Neural cell (in vitro differentiated cells): Measurements from ENCODE around the gene HS3ST1. TPM values are rescaled to one million over a fixed set of nuclear protein-coding genes. Genes with fewer than 3 reads are reported as not detected.

Source experiments
- H2AFZ ChIP-seq: fragments of 200-600, 300-800 bp; sonication (generic), shearing (Covaris generic); 2 replicates; pipeline ENCODE4 v1.6.0; 2014; ENCODE audit warnings: low read depth, mild to moderate bottlenecking, antibody characterized with exemption, low read length, moderate library complexity
- H3F3A ChIP-seq: fragments of 200-600 bp; shearing (Covaris generic); 2 replicates; pipeline ENCODE4 v1.6.1; 2016; ENCODE audit warnings: mild to moderate bottlenecking, moderate library complexity, mixed read lengths, antibody characterized with exemption, low read length; ENCODE audit not compliant: insufficient read depth, poor library complexity, severe bottlenecking
- H3K27ac ChIP-seq: fragments of 200-600, 300-800 bp; sonication (generic), shearing (Covaris generic); 2 replicates; pipeline ENCODE4 v1.5.1; 2014; ENCODE audit warnings: mild to moderate bottlenecking, low read length, moderate library complexity
- H3K27me3 ChIP-seq: fragments of 300-800, 200-600 bp; sonication (generic), shearing (Covaris generic); 2 replicates; pipeline ENCODE4 v1.6.0; 2014; ENCODE audit warnings: mild to moderate bottlenecking, low read depth, low read length, moderate library complexity; ENCODE audit not compliant: insufficient read depth
- H3K36me3 ChIP-seq: fragments of 300-800, 200-600 bp; sonication (generic), shearing (Covaris generic); 2 replicates; pipeline ENCODE4 v1.5.1; 2014; ENCODE audit warnings: mild to moderate bottlenecking, antibody characterized with exemption, low read length, moderate library complexity; ENCODE audit not compliant: insufficient read depth
- H3K4me2 ChIP-seq: fragments of 300-800, 200-600 bp; sonication (generic), shearing (Covaris generic); 2 replicates; pipeline ENCODE4 v1.6.0; 2014; ENCODE audit warnings: mild to moderate bottlenecking, low read length
- H3K4me3 ChIP-seq: fragments of 300-800, 200-600 bp; sonication (generic), shearing (Covaris generic); 2 replicates; pipeline ENCODE4 v1.5.1; 2014; ENCODE audit warnings: mild to moderate bottlenecking, low read length, moderate library complexity
- H3K79me2 ChIP-seq: fragments of 200-600 bp; shearing (Covaris generic); replicated peaks from 2 replicates; pipeline ENCODE4 v1.6.0; 2014; ENCODE audit warnings: mild to moderate bottlenecking, low read length, moderate library complexity; ENCODE audit not compliant: insufficient read depth
- H3K9ac ChIP-seq: fragments of 300-800, 200-600 bp; sonication (generic), shearing (Covaris generic); 2 replicates; pipeline ENCODE4 v1.6.1; 2016; ENCODE audit warnings: mild to moderate bottlenecking, low read length, mixed read lengths
- H3K9me2 ChIP-seq: fragments of 200-600 bp; shearing (Covaris generic); 2 replicates; pipeline ENCODE4 v1.6.1; 2016; ENCODE audit warnings: mild to moderate bottlenecking, low read length, mixed read lengths; ENCODE audit not compliant: insufficient read depth
- H3K9me3 ChIP-seq: fragments of 200-600, 300-800 bp; sonication (generic), shearing (Covaris generic); 2 replicates; pipeline ENCODE4 v1.6.1; 2016; ENCODE audit warnings: mild to moderate bottlenecking, mixed run types, low read length, moderate library complexity, mixed read lengths
- H4K20me1 ChIP-seq: fragments of 200-600 bp; shearing (Covaris generic); 2 replicates; pipeline ENCODE4 v1.6.1; 2016; ENCODE audit warnings: mild to moderate bottlenecking, mixed run types; ENCODE audit not compliant: insufficient read depth
- CTCF ChIP-seq: fragments of 450-650 bp; IDR thresholded peaks from 2 replicates; pipeline ENCODE4 v1.5.1; 2014; ENCODE audit warnings: antibody characterized with exemption, mild to moderate bottlenecking, moderate library complexity; ENCODE audit not compliant: poor library complexity, severe bottlenecking
- EP300 ChIP-seq: fragments of 450-650 bp; conservative IDR thresholded peaks from 2 replicates; pipeline ENCODE4 v1.6.1; 2014; ENCODE audit warnings: antibody characterized with exemption, mild to moderate bottlenecking, moderate library complexity; ENCODE audit not compliant: poor library complexity, severe bottlenecking
- EZH2 ChIP-seq: fragments of 200-600, 300-800 bp; shearing (Covaris generic), sonication (generic); IDR thresholded peaks from 2 replicates; pipeline ENCODE4 v1.6.1; 2014; ENCODE audit warnings: antibody characterized with exemption, low read length, borderline replicate concordance, mild to moderate bottlenecking; ENCODE audit not compliant: insufficient read depth, poor library complexity, severe bottlenecking
- MXI1 ChIP-seq: fragments of 450-650 bp; conservative IDR thresholded peaks from 2 replicates; pipeline ENCODE4 v1.6.1; 2014; ENCODE audit warnings: antibody characterized with exemption, mild to moderate bottlenecking; ENCODE audit not compliant: poor library complexity, severe bottlenecking
- POLR2AphosphoS5 ChIP-seq: IDR thresholded peaks from 2 replicates; pipeline ENCODE4 v1.6.1; 2012
- RAD21 ChIP-seq: fragments of 450-650 bp; conservative IDR thresholded peaks from 2 replicates; pipeline ENCODE4 v1.6.1; 2014; ENCODE audit warnings: antibody characterized with exemption, mild to moderate bottlenecking, moderate library complexity
- REST ChIP-seq: IDR thresholded peaks from 2 replicates; pipeline ENCODE4 v1.6.1; 2012; ENCODE audit warnings: borderline replicate concordance
- SMC3 ChIP-seq: fragments of 450-650 bp; conservative IDR thresholded peaks from 2 replicates; pipeline ENCODE4 v1.6.1; 2014; ENCODE audit warnings: antibody characterized with exemption, mild to moderate bottlenecking, moderate library complexity; ENCODE audit not compliant: poor library complexity
- TAF1 ChIP-seq: IDR thresholded peaks from 2 replicates; pipeline ENCODE4 v1.6.1; 2012; ENCODE audit warnings: low read depth
- polyA minus RNA-seq: library from RNA; depleted of rRNA, polyadenylated mRNA; stranded (reverse); fragments of >200 nt; gene quantifications from 2 replicates; pipeline ENCODE4 v1.2.3, GENCODE V29; 2014
- polyA plus RNA-seq: library from polyadenylated mRNA; depleted of rRNA; stranded (reverse); fragments of >200 nt; gene quantifications from 2 replicates; pipeline ENCODE4 v1.2.3, GENCODE V29; 2014

Gene HS3ST1
- polyA plus RNA-seq (0.10 and 0.35 TPM in 2 replicates), polyA minus RNA-seq (0.69 and 0.97 TPM in 2 replicates)

- Histone ChIP-seq H2AFZ (peak within 1 kb of the TSS; percentile 54), H3K9ac (peak within 1 kb of the TSS; percentile 53), H3K4me2 (peak within 1 kb of the TSS; percentile 58), H3F3A (no peaks in the 10 kb centered on the region), H3K27ac (no peak within 1 kb of the TSS), H3K4me3 (peak within 1 kb of the TSS; percentile 81), H3K27me3 (peaks cover 54% of the 10 kb centered on the region), H3K79me2 (no peaks in the 10 kb centered on the region), H3K9me3 (no peaks in the 10 kb centered on the region), H4K20me1 (no peaks in the 10 kb centered on the region), H3K36me3 (no peaks in the 10 kb centered on the region), H3K9me2 (no peaks in the 10 kb centered on the region)
- TF ChIP-seq EZH2 (no peak), REST (peak; percentile 17), RAD21 (no peak), EP300 (no peak), TAF1 (no peak), CTCF (no peak)
These were observed at the start of gene HS3ST1 for GRCh38 chr4:11428231-11428898. Gene HS3ST1 (minus strand): TSS chr4:11428894. CDS start chr4:11400005, 28,889 bp downstream.

DNA sequence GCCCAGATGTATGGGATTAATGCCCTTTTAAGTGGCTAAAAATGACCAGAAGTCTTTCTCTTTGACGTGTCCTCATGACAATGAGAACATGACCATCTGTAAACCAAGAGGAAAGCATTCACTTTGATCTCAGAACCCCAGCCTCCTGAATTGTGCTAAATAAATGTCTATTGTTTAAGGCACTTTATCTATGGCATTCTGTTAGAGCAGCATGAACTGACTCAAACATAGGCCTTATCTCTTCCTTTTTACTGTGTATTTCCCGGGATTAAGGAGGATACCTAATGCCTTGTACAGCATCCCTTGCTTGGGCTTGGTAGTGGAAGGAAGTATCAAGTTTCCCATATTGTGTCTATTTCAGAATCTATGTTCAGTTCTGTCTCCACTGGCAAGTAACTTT lies 47.2 kb upstream of the HS3ST1 start:
- no peak overlapping the region for H3K27ac ChIP-seq
- no peaks in the 10 kb centered on the region for H3K9me2 ChIP-seq
- no peaks in the 10 kb centered on the region for H3K9me3 ChIP-seq
- no peaks in the 10 kb centered on the region for H3F3A ChIP-seq
- H3K36me3 ChIP-seq: no peaks in the 10 kb centered on the region
- no peak overlapping the region for H3K4me2 ChIP-seq
- H2AFZ ChIP-seq: no peak overlapping the region
- no peak overlapping the region for H3K4me3 ChIP-seq
- H4K20me1 ChIP-seq: no peaks in the 10 kb centered on the region
- no peak overlapping the region for H3K9ac ChIP-seq
- TF ChIP-seq EZH2: no peak
- TF ChIP-seq SMC3: no peak
- no peak for TF ChIP-seq REST
- no peak for TF ChIP-seq CTCF
- no peak for TF ChIP-seq RAD21
- TF ChIP-seq TAF1: no peak
- TF ChIP-seq POLR2AphosphoS5: no peak
- TF ChIP-seq EP300: no peak
- TF ChIP-seq MXI1: no peak
- H3K27me3 ChIP-seq: no peaks in the 10 kb centered on the region
- no peaks in the 10 kb centered on the region for H3K79me2 ChIP-seq
